Neural cell (in vitro differentiated cells): ENCODE measurements around the gene ETNK2. TPM values are rescaled to one million over a fixed set of nuclear protein-coding genes. Genes with fewer than 3 reads are reported as not detected.
A peak's percentile ranks its signal among the peaks of the same experiment; 100 is the strongest.

Experiments used
- H2AFZ ChIP-seq: fragments of 200-600, 300-800 bp; sonication (generic), shearing (Covaris generic); 2 replicates; pipeline ENCODE4 v1.6.0; 2014; ENCODE audit warnings: low read depth, mild to moderate bottlenecking, antibody characterized with exemption, low read length, moderate library complexity
- H3F3A ChIP-seq: fragments of 200-600 bp; shearing (Covaris generic); 2 replicates; pipeline ENCODE4 v1.6.1; 2016; ENCODE audit warnings: mild to moderate bottlenecking, moderate library complexity, mixed read lengths, antibody characterized with exemption, low read length; ENCODE audit not compliant: insufficient read depth, poor library complexity, severe bottlenecking
- H3K27ac ChIP-seq: fragments of 200-600, 300-800 bp; sonication (generic), shearing (Covaris generic); 2 replicates; pipeline ENCODE4 v1.5.1; 2014; ENCODE audit warnings: mild to moderate bottlenecking, low read length, moderate library complexity
- H3K27me3 ChIP-seq: fragments of 300-800, 200-600 bp; sonication (generic), shearing (Covaris generic); 2 replicates; pipeline ENCODE4 v1.6.0; 2014; ENCODE audit warnings: mild to moderate bottlenecking, low read depth, low read length, moderate library complexity; ENCODE audit not compliant: insufficient read depth
- H3K36me3 ChIP-seq: fragments of 300-800, 200-600 bp; sonication (generic), shearing (Covaris generic); 2 replicates; pipeline ENCODE4 v1.5.1; 2014; ENCODE audit warnings: mild to moderate bottlenecking, antibody characterized with exemption, low read length, moderate library complexity; ENCODE audit not compliant: insufficient read depth
- H3K4me2 ChIP-seq: fragments of 300-800, 200-600 bp; sonication (generic), shearing (Covaris generic); 2 replicates; pipeline ENCODE4 v1.6.0; 2014; ENCODE audit warnings: mild to moderate bottlenecking, low read length
- H3K4me3 ChIP-seq: fragments of 300-800, 200-600 bp; sonication (generic), shearing (Covaris generic); 2 replicates; pipeline ENCODE4 v1.5.1; 2014; ENCODE audit warnings: mild to moderate bottlenecking, low read length, moderate library complexity
- H3K79me2 ChIP-seq: fragments of 200-600 bp; shearing (Covaris generic); replicated peaks from 2 replicates; pipeline ENCODE4 v1.6.0; 2014; ENCODE audit warnings: mild to moderate bottlenecking, low read length, moderate library complexity; ENCODE audit not compliant: insufficient read depth
- H3K9ac ChIP-seq: fragments of 300-800, 200-600 bp; sonication (generic), shearing (Covaris generic); 2 replicates; pipeline ENCODE4 v1.6.1; 2016; ENCODE audit warnings: mild to moderate bottlenecking, low read length, mixed read lengths
- H3K9me2 ChIP-seq: fragments of 200-600 bp; shearing (Covaris generic); 2 replicates; pipeline ENCODE4 v1.6.1; 2016; ENCODE audit warnings: mild to moderate bottlenecking, low read length, mixed read lengths; ENCODE audit not compliant: insufficient read depth
- H3K9me3 ChIP-seq: fragments of 200-600, 300-800 bp; sonication (generic), shearing (Covaris generic); 2 replicates; pipeline ENCODE4 v1.6.1; 2016; ENCODE audit warnings: mild to moderate bottlenecking, mixed run types, low read length, moderate library complexity, mixed read lengths
- H4K20me1 ChIP-seq: fragments of 200-600 bp; shearing (Covaris generic); 2 replicates; pipeline ENCODE4 v1.6.1; 2016; ENCODE audit warnings: mild to moderate bottlenecking, mixed run types; ENCODE audit not compliant: insufficient read depth
- EP300 ChIP-seq: fragments of 450-650 bp; conservative IDR thresholded peaks from 2 replicates; pipeline ENCODE4 v1.6.1; 2014; ENCODE audit warnings: antibody characterized with exemption, mild to moderate bottlenecking, moderate library complexity; ENCODE audit not compliant: poor library complexity, severe bottlenecking
- EZH2 ChIP-seq: fragments of 200-600, 300-800 bp; shearing (Covaris generic), sonication (generic); IDR thresholded peaks from 2 replicates; pipeline ENCODE4 v1.6.1; 2014; ENCODE audit warnings: antibody characterized with exemption, low read length, borderline replicate concordance, mild to moderate bottlenecking; ENCODE audit not compliant: insufficient read depth, poor library complexity, severe bottlenecking
- MXI1 ChIP-seq: fragments of 450-650 bp; conservative IDR thresholded peaks from 2 replicates; pipeline ENCODE4 v1.6.1; 2014; ENCODE audit warnings: antibody characterized with exemption, mild to moderate bottlenecking; ENCODE audit not compliant: poor library complexity, severe bottlenecking
- POLR2AphosphoS5 ChIP-seq: IDR thresholded peaks from 2 replicates; pipeline ENCODE4 v1.6.1; 2012
- RAD21 ChIP-seq: fragments of 450-650 bp; conservative IDR thresholded peaks from 2 replicates; pipeline ENCODE4 v1.6.1; 2014; ENCODE audit warnings: antibody characterized with exemption, mild to moderate bottlenecking, moderate library complexity
- SMC3 ChIP-seq: fragments of 450-650 bp; conservative IDR thresholded peaks from 2 replicates; pipeline ENCODE4 v1.6.1; 2014; ENCODE audit warnings: antibody characterized with exemption, mild to moderate bottlenecking, moderate library complexity; ENCODE audit not compliant: poor library complexity
- TAF1 ChIP-seq: IDR thresholded peaks from 2 replicates; pipeline ENCODE4 v1.6.1; 2012; ENCODE audit warnings: low read depth
- polyA minus RNA-seq: library from RNA; depleted of rRNA, polyadenylated mRNA; stranded (reverse); fragments of >200 nt; gene quantifications from 2 replicates; pipeline ENCODE4 v1.2.3, GENCODE V29; 2014
- polyA plus RNA-seq: library from polyadenylated mRNA; depleted of rRNA; stranded (reverse); fragments of >200 nt; gene quantifications from 2 replicates; pipeline ENCODE4 v1.2.3, GENCODE V29; 2014
- TF ChIP-seq, protein P1 (sequence below): fragments of 450-650 bp; IDR thresholded peaks from 2 replicates; pipeline ENCODE4 v1.5.1; 2014; ENCODE audit warnings: antibody characterized with exemption, mild to moderate bottlenecking, moderate library complexity; ENCODE audit not compliant: poor library complexity, severe bottlenecking
- TF ChIP-seq, protein P2 (sequence below): IDR thresholded peaks from 2 replicates; pipeline ENCODE4 v1.6.1; 2012; ENCODE audit warnings: borderline replicate concordance

Gene ETNK2
- polyA plus RNA-seq = 26.3 and 26.7 TPM in 2 replicates
- 28.0 and 29.3 TPM in 2 replicates for polyA minus RNA-seq

GRCh38 chr1:204151552-204152309 lies at the start of gene ETNK2:
TSS of gene ETNK2 (minus strand) at chr1:204152044. CDS start at chr1:204151852, 192 bp downstream.
- Histone ChIP-seq H4K20me1 (no peaks in the 10 kb centered on the region), H3K27me3 (peaks cover 27% of the 10 kb centered on the region), H3K9me3 (no peaks in the 10 kb centered on the region), H3K36me3 (no peaks in the 10 kb centered on the region), H3K79me2 (no peaks in the 10 kb centered on the region), H3F3A (no peaks in the 10 kb centered on the region), H3K27ac (no peak within 1 kb of the TSS), H3K9me2 (no peaks in the 10 kb centered on the region), H3K9ac (peak within 1 kb of the TSS; percentile 76), H3K4me3 (peak within 1 kb of the TSS; percentile 85), H2AFZ (peak within 1 kb of the TSS; percentile 54), H3K4me2 (peak within 1 kb of the TSS; percentile 35)
- TF ChIP-seq SMC3 = no peak
- TF ChIP-seq POLR2AphosphoS5 = peak; percentile 42
- no peak for TF ChIP-seq TAF1
- TF ChIP-seq MXI1 = no peak
- TF ChIP-seq, protein P1, sequence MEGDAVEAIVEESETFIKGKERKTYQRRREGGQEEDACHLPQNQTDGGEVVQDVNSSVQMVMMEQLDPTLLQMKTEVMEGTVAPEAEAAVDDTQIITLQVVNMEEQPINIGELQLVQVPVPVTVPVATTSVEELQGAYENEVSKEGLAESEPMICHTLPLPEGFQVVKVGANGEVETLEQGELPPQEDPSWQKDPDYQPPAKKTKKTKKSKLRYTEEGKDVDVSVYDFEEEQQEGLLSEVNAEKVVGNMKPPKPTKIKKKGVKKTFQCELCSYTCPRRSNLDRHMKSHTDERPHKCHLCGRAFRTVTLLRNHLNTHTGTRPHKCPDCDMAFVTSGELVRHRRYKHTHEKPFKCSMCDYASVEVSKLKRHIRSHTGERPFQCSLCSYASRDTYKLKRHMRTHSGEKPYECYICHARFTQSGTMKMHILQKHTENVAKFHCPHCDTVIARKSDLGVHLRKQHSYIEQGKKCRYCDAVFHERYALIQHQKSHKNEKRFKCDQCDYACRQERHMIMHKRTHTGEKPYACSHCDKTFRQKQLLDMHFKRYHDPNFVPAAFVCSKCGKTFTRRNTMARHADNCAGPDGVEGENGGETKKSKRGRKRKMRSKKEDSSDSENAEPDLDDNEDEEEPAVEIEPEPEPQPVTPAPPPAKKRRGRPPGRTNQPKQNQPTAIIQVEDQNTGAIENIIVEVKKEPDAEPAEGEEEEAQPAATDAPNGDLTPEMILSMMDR = no peak
- TF ChIP-seq RAD21 = no peak
- no peak for TF ChIP-seq EZH2
- no peak for TF ChIP-seq EP300
- TF ChIP-seq, protein P2, sequence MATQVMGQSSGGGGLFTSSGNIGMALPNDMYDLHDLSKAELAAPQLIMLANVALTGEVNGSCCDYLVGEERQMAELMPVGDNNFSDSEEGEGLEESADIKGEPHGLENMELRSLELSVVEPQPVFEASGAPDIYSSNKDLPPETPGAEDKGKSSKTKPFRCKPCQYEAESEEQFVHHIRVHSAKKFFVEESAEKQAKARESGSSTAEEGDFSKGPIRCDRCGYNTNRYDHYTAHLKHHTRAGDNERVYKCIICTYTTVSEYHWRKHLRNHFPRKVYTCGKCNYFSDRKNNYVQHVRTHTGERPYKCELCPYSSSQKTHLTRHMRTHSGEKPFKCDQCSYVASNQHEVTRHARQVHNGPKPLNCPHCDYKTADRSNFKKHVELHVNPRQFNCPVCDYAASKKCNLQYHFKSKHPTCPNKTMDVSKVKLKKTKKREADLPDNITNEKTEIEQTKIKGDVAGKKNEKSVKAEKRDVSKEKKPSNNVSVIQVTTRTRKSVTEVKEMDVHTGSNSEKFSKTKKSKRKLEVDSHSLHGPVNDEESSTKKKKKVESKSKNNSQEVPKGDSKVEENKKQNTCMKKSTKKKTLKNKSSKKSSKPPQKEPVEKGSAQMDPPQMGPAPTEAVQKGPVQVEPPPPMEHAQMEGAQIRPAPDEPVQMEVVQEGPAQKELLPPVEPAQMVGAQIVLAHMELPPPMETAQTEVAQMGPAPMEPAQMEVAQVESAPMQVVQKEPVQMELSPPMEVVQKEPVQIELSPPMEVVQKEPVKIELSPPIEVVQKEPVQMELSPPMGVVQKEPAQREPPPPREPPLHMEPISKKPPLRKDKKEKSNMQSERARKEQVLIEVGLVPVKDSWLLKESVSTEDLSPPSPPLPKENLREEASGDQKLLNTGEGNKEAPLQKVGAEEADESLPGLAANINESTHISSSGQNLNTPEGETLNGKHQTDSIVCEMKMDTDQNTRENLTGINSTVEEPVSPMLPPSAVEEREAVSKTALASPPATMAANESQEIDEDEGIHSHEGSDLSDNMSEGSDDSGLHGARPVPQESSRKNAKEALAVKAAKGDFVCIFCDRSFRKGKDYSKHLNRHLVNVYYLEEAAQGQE = peak; percentile 19

- no peaks in the 10 kb centered on the region for H3F3A ChIP-seq
- H4K20me1 ChIP-seq = no peaks in the 10 kb centered on the region
- no peak for TF ChIP-seq EP300
- H3K36me3 ChIP-seq = no peaks in the 10 kb centered on the region
- no peak overlapping the region for H3K4me2 ChIP-seq
- H3K9ac ChIP-seq = no peak overlapping the region
- H3K79me2 ChIP-seq = no peaks in the 10 kb centered on the region
- H2AFZ ChIP-seq = no peak overlapping the region
- no peaks in the 10 kb centered on the region for H3K9me2 ChIP-seq
- no peak overlapping the region for H3K27ac ChIP-seq
- peaks cover under 1% of the 10 kb centered on the region for H3K27me3 ChIP-seq
- H3K9me3 ChIP-seq = no peaks in the 10 kb centered on the region
- no peak overlapping the region for H3K4me3 ChIP-seq
Measured at GRCh38 chr1:204201348-204202040, 49.6 kb upstream of the ETNK2 start.
